H1 (cell line): Measurements from ENCODE around the gene TK2. TPM values are rescaled to one million over a fixed set of nuclear protein-coding genes. Genes with fewer than 3 reads are reported as not detected.

Experiments used
- CTCF ChIA-PET: fragments of 300-600 bp; sonication (Branson Sonifier 250); formaldehyde crosslinking; loops from one replicate; lab custom pipeline; 2021; ENCODE audit not compliant: partially characterized antibody; lab: Charles Lee
- POLR2A ChIA-PET: fragments of 300-600 bp; sonication (Branson Sonifier 250); formaldehyde crosslinking; loops from one replicate; lab custom pipeline; 2021; ENCODE audit warnings: inconsistent platforms; ENCODE audit not compliant: partially characterized antibody; lab: Charles Lee
- DNase-seq, 2 experiments: peaks; one replicate each; pipeline versions ENCODE4 v3.0.0 to v3.0.0-alpha.2; 2010 to 2022; ENCODE audit warnings: low spot score in 2 of 2, low read depth in 1 of 2, mixed read lengths in 1 of 2
- FAIRE-seq: peaks from 2 replicates; lab custom pipeline; 2011; peaks lifted over from hg19 to GRCh38; lab: Jason Lieb, UNC
- H2AFZ ChIP-seq: 2 replicates; pipeline ENCODE4 v1.8.1; 2012; ENCODE audit warnings: low read length, inconsistent platforms
- H2AK5ac ChIP-seq: 2 replicates; pipeline ENCODE4 v1.6.1; 2013; ENCODE audit warnings: low read depth, low read length
- H2BK120ac ChIP-seq: replicated peaks from 2 replicates; pipeline ENCODE3; 2013; ENCODE audit warnings: low read depth, low read length, inconsistent platforms
- H2BK12ac ChIP-seq: 2 replicates; pipeline ENCODE4 v1.6.1; 2013; ENCODE audit warnings: low read depth, low read length
- H2BK15ac ChIP-seq: 2 replicates; pipeline ENCODE4 v1.6.1; 2013; ENCODE audit warnings: low read length
- H2BK20ac ChIP-seq: 2 replicates; pipeline ENCODE4 v1.6.1; 2013; ENCODE audit warnings: low read length
- H2BK5ac ChIP-seq: 2 replicates; pipeline ENCODE4 v1.6.1; 2013; ENCODE audit warnings: low read depth, low read length
- H3K14ac ChIP-seq: 2 replicates; pipeline ENCODE4 v1.6.1; 2013; ENCODE audit warnings: inconsistent platforms; ENCODE audit not compliant: insufficient read length
- H3K18ac ChIP-seq: 2 replicates; pipeline ENCODE4 v1.6.1; 2013; ENCODE audit warnings: low read length; ENCODE audit errors: extremely low read depth
- H3K23ac ChIP-seq: 2 replicates; pipeline ENCODE4 v1.6.1; 2013; ENCODE audit warnings: inconsistent platforms; ENCODE audit not compliant: insufficient read length
- H3K23me2 ChIP-seq: 2 replicates; pipeline ENCODE4 v1.6.1; 2013; ENCODE audit warnings: low read depth, low read length
- H3K27ac ChIP-seq: 2 replicates; pipeline ENCODE4 v1.6.1; 2011; ENCODE audit warnings: low read depth, low read length, inconsistent platforms
- H3K27me3 ChIP-seq, 4 experiments: replicated peaks in 1 of 4; 1 replicate in 1 of 4; 2 replicates in 3 of 4; pipeline versions ENCODE4 v1.6.1 to v1.8.1; 2011 to 2013; ENCODE audit warnings: low read length in 3 of 4, mild to moderate bottlenecking in 3 of 4, inconsistent platforms in 2 of 4, mixed read lengths in 2 of 4, moderate library complexity in 1 of 4; ENCODE audit not compliant: control insufficient read depth in 3 of 4, insufficient read depth in 3 of 4; ENCODE audit errors: extremely low read depth in 1 of 4
- H3K36me3 ChIP-seq, 4 experiments: 2 replicates each; pipeline versions ENCODE4 v1.6.1 to v1.8.1; 2011 to 2013; ENCODE audit warnings: mild to moderate bottlenecking in 4 of 4, low read length in 3 of 4, moderate library complexity in 2 of 4, control low read depth in 1 of 4, inconsistent platforms in 1 of 4; ENCODE audit not compliant: insufficient read depth in 4 of 4, control insufficient read depth in 2 of 4
- H3K4ac ChIP-seq: replicated peaks from 2 replicates; pipeline ENCODE3; 2013; ENCODE audit warnings: low read length, low read depth, mixed read lengths, inconsistent platforms; ENCODE audit not compliant: insufficient read length
- H3K4me1 ChIP-seq, 4 experiments: replicated peaks in 1 of 4; 1 replicate in 1 of 4; 2 replicates in 3 of 4; pipeline versions ENCODE4 v1.6.1 to v1.8.1; 2011 to 2013; ENCODE audit warnings: low read length in 3 of 4, inconsistent platforms in 2 of 4, mixed read lengths in 1 of 4; ENCODE audit not compliant: insufficient read depth in 4 of 4, control insufficient read depth in 3 of 4
- H3K4me2 ChIP-seq, 2 experiments: 2 replicates each; pipeline versions ENCODE4 v1.6.1 to v1.8.1; 2011 to 2013; ENCODE audit warnings: low read depth in 2 of 2, low read length in 2 of 2, control low read depth in 1 of 2, inconsistent platforms in 1 of 2, mild to moderate bottlenecking in 1 of 2; ENCODE audit not compliant: insufficient read depth in 1 of 2
- H3K4me3 ChIP-seq, 4 experiments: fragments of 200-600, 300-600 bp in 1 of 4; sonication (generic), shearing (Covaris generic), sonication (Bioruptor Twin) in 1 of 4; 2 replicates each; pipeline versions ENCODE4 v1.5.1 to v1.8.1; 2011 to 2016; ENCODE audit warnings: low read length in 4 of 4, low read depth in 3 of 4, control low read depth in 2 of 4, inconsistent platforms in 2 of 4, mild to moderate bottlenecking in 2 of 4, mixed read lengths in 1 of 4, moderate library complexity in 1 of 4; ENCODE audit not compliant: insufficient read depth in 2 of 4; ENCODE audit errors: extremely low read depth in 1 of 4
- H3K56ac ChIP-seq: replicated peaks from 2 replicates; pipeline ENCODE3; 2013; ENCODE audit warnings: low read depth, mild to moderate bottlenecking, mixed read lengths, low read length, inconsistent platforms; ENCODE audit not compliant: insufficient read length
- H3K79me1 ChIP-seq: 2 replicates; pipeline ENCODE4 v1.6.1; 2013; ENCODE audit warnings: low read depth, low read length, control low read depth
- H3K79me2 ChIP-seq, 2 experiments: 2 replicates each; pipeline versions ENCODE4 v1.6.1 to v1.8.1; 2012 to 2013; ENCODE audit warnings: low read length in 2 of 2, mild to moderate bottlenecking in 2 of 2, inconsistent platforms in 1 of 2; ENCODE audit not compliant: insufficient read depth in 2 of 2, control insufficient read depth in 1 of 2
- H3K9ac ChIP-seq, 4 experiments: replicated peaks in 1 of 4; 1 replicate in 1 of 4; 2 replicates in 3 of 4; pipeline versions ENCODE4 v1.6.1 to v1.8.1; 2011 to 2013; ENCODE audit warnings: low read depth in 3 of 4, low read length in 3 of 4, control low read depth in 2 of 4, mild to moderate bottlenecking in 2 of 4, moderate library complexity in 2 of 4, inconsistent platforms in 1 of 4; ENCODE audit errors: extremely low read depth in 1 of 4
- H3K9me3 ChIP-seq, 2 experiments: 2 replicates each; pipeline versions ENCODE4 v1.6.1 to v1.8.1; 2012 to 2013; ENCODE audit warnings: mild to moderate bottlenecking in 2 of 2, moderate library complexity in 2 of 2, control low read depth in 1 of 2, inconsistent platforms in 1 of 2, low read depth in 1 of 2, low read length in 1 of 2, mixed read lengths in 1 of 2; ENCODE audit not compliant: insufficient read depth in 2 of 2
- H4K20me1 ChIP-seq, 2 experiments: replicated peaks in 1 of 2; 2 replicates each; pipeline versions ENCODE3 to v1.8.1; 2011 to 2013; ENCODE audit warnings: inconsistent platforms in 2 of 2, low read length in 2 of 2, mild to moderate bottlenecking in 1 of 2; ENCODE audit not compliant: insufficient read depth in 2 of 2, control insufficient read depth in 1 of 2
- H4K5ac ChIP-seq: 2 replicates; pipeline ENCODE4 v1.6.1; 2013; ENCODE audit warnings: low read length, low read depth, mixed read lengths, inconsistent platforms; ENCODE audit not compliant: insufficient read length
- H4K8ac ChIP-seq: 2 replicates; pipeline ENCODE4 v1.8.0; 2013; ENCODE audit warnings: mild to moderate bottlenecking, moderate library complexity, low read length, inconsistent platforms; ENCODE audit not compliant: insufficient read depth; ENCODE audit errors: extremely low read depth
- H4K91ac ChIP-seq: replicated peaks from 2 replicates; pipeline ENCODE3; 2013; ENCODE audit warnings: low read length, mixed read lengths, inconsistent platforms; ENCODE audit not compliant: insufficient read length
- CHD1 ChIP-seq: IDR thresholded peaks from 2 replicates; pipeline ENCODE4 v1.6.1; 2012; ENCODE audit warnings: low read depth, low read length, improper control_type of control experiment
- GABPA ChIP-seq: IDR thresholded peaks from 2 replicates; pipeline ENCODE4 v1.6.1; 2011; ENCODE audit warnings: mild to moderate bottlenecking, low read length, moderate library complexity, borderline replicate concordance; ENCODE audit not compliant: insufficient read depth
- MAFK ChIP-seq: IDR thresholded peaks from 2 replicates; pipeline ENCODE4 v1.6.1; 2012; ENCODE audit warnings: low read depth, mild to moderate bottlenecking, improper control_type of control experiment, low read length
- POLR2A ChIP-seq, 2 experiments: IDR thresholded peaks; 1 replicate in 1 of 2; 2 replicates in 1 of 2; pipeline ENCODE4 v1.6.1; 2011; ENCODE audit warnings: low read depth in 2 of 2, low read length in 2 of 2, mild to moderate bottlenecking in 2 of 2; ENCODE audit errors: control extremely low read depth in 1 of 2
- RXRA ChIP-seq: IDR thresholded peaks from 2 replicates; pipeline ENCODE4 v1.6.1; 2011; ENCODE audit warnings: low read depth, mild to moderate bottlenecking, low read length, moderate library complexity; ENCODE audit not compliant: insufficient read depth
- SIX5 ChIP-seq: IDR thresholded peaks from 2 replicates; pipeline ENCODE4 v1.6.1; 2011; ENCODE audit warnings: mild to moderate bottlenecking, low read depth, low read length
- SP1 ChIP-seq: IDR thresholded peaks from 2 replicates; pipeline ENCODE4 v1.6.1; 2011; ENCODE audit warnings: low read depth, low read length
- SP2 ChIP-seq: IDR thresholded peaks from 2 replicates; pipeline ENCODE4 v1.6.1; 2012; ENCODE audit warnings: mild to moderate bottlenecking, low read length, inconsistent platforms
- TAF1 ChIP-seq: IDR thresholded peaks from 2 replicates; pipeline ENCODE4 v1.6.1; 2011; ENCODE audit warnings: mild to moderate bottlenecking, low read depth, low read length
- YY1 ChIP-seq: IDR thresholded peaks from 2 replicates; pipeline ENCODE4 v1.6.1; 2011; ENCODE audit warnings: low read depth, mild to moderate bottlenecking, low read length
- WGBS, 2 experiments: shearing (Covaris generic) in 1 of 2; methylation state at CpG; one replicate each; pipeline versions ENCODE4 v1.1.6 to v1.1.7; 2013 to 2015; ENCODE audit warnings: low lambda C conversion rate in 2 of 2, mixed read lengths in 2 of 2, inconsistent platforms in 1 of 2, low coverage in 1 of 2, missing lambda C conversion rate in 1 of 2; ENCODE audit not compliant: insufficient replicate concordance in 2 of 2, insufficient coverage in 1 of 2, insufficient read length in 1 of 2; ENCODE audit errors: extremely low coverage in 1 of 2, missing lambda C conversion rate in 1 of 2; 5-methylcytosine and 5-hydroxymethylcytosine counted together
- polyA plus RNA-seq, 7 experiments: library from polyadenylated mRNA; depleted of rRNA in 3 of 7; stranded (reverse) in 5 of 7; unstranded in 2 of 7; fragments of >200 nt in 5 of 7; fragments of 200-250 nt in 2 of 7; gene quantifications; 1 replicate in 5 of 7; 2 replicates in 1 of 7; 4 replicates in 1 of 7; pipeline versions ENCODE4 v1.2.1 to v1.2.3, GENCODE V29; 2011 to 2013; ENCODE audit warnings: missing spikeins in 2 of 7, mixed read lengths in 2 of 7
- total RNA-seq: library from RNA; stranded (reverse); fragmentation: NEBNext Ultra II Directional; extraction: Animal tissue kit (Norgen Biotek cat#: 25700); gene quantifications from 2 replicates; pipeline ENCODE4 v1.2.1, GENCODE V29; 2021
- TF ChIP-seq, protein P1 (sequence below): IDR thresholded peaks from 2 replicates; pipeline ENCODE4 v1.6.1; 2011; ENCODE audit warnings: low read length, improper control_type of control experiment
- TF ChIP-seq, protein P2 (sequence below): IDR thresholded peaks from 2 replicates; pipeline ENCODE4 v1.6.1; 2012; ENCODE audit warnings: inconsistent platforms
- TF ChIP-seq, protein P3 (sequence below): IDR thresholded peaks from 2 replicates; pipeline ENCODE4 v1.6.1; 2011; ENCODE audit warnings: low read depth, mild to moderate bottlenecking, low read length; ENCODE audit not compliant: insufficient read depth

TK2 gene
- total and polyA plus RNA-seq, 2 of the 8 experiments (the other 6 are each of a cell fraction or from before 2014, with no cell fraction given) = 2.7 to 3.6 TPM

DNA sequence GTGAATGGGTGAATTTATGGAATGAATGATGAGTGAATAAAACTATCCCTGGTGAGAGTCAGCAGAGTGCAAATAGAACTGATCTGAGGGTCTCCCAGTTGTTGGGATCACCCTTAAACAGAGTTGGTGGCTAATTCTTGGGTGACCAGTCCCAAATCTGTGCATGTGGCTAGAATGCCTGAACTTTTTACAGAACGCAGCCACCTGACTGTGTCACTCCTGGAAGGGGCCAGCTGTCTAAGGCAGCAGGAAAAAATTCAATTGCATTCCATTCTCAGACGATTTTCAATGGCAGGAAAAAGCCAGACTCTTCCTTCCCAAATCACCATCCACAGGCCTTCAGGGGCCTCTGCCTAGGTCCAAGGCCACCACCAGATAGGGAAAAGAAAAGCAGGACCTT lies 79.4 kb downstream of the TK2 start:
- Histone ChIP-seq H3K23me2 (peaks cover 3% of the 10 kb centered on the region; the same call in 1 of the 2 replicates), H3K79me2 (no peaks in the 10 kb centered on the region), H3K4ac (no peak overlapping the region), H2BK5ac (no peak overlapping the region), H3K9me3 (no peaks in the 10 kb centered on the region), H3K4me1 (peaks cover 0 to 2% (median 0%) of the 10 kb centered on the region in 4 experiments; a peak in 1 of 7 replicates), H3K27me3 (no peaks in the 10 kb centered on the region; a peak in 2 of 7 replicates), H3K27ac (no peak overlapping the region), H3K9ac (no peak overlapping the region), H2BK15ac (no peak overlapping the region), H4K20me1 (no peaks in the 10 kb centered on the region), H3K4me3 (no peak overlapping the region), H4K8ac (no peak overlapping the region), H2BK120ac (no peak overlapping the region), H3K23ac (no peak overlapping the region), H3K79me1 (no peaks in the 10 kb centered on the region), H2BK20ac (no peak overlapping the region), H2AFZ (no peak overlapping the region), H3K14ac (no peak overlapping the region), H4K91ac (no peak overlapping the region), H3K36me3 (no peaks in the 10 kb centered on the region), H2BK12ac (no peak overlapping the region), H3K4me2 (no peak overlapping the region), H4K5ac (no peak overlapping the region), H3K18ac (no peak overlapping the region; the same call in 1 of the 2 replicates), H2AK5ac (no peak overlapping the region), H3K56ac (no peak overlapping the region)
- no peak for DNase-seq
- FAIRE-seq = no peak
- POLR2A ChIA-PET = no interaction called here
- CTCF ChIA-PET = interaction anchor here (1.5 to 15.3 kb wide), 5 partner anchors 8 to 64 kb away, joined by 4 to 226 read pairs (median 8); no protein-coding TSS in a partner anchor
- WGBS, 2 experiments = 76% methylated on average over 2 of the region's 2 CpGs; no CpG with 5 or more reads in 1 of the 2 experiments
- TF ChIP-seq SP2 = no peak
- no peak for TF ChIP-seq POLR2A (IDR thresholded peaks at IDR 0.05; ENCODE audit: control extremely low read depth in 1 of 2, low read depth in 2 of 2, low read length in 2 of 2)
- TF ChIP-seq TAF1 = no peak
- TF ChIP-seq GABPA = no peak
- TF ChIP-seq, protein P1, sequence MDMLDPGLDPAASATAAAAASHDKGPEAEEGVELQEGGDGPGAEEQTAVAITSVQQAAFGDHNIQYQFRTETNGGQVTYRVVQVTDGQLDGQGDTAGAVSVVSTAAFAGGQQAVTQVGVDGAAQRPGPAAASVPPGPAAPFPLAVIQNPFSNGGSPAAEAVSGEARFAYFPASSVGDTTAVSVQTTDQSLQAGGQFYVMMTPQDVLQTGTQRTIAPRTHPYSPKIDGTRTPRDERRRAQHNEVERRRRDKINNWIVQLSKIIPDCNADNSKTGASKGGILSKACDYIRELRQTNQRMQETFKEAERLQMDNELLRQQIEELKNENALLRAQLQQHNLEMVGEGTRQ = no peak
- no peak for TF ChIP-seq SIX5
- TF ChIP-seq YY1 = no peak
- no peak for TF ChIP-seq SP1
- no peak for TF ChIP-seq CHD1
- TF ChIP-seq, protein P2, sequence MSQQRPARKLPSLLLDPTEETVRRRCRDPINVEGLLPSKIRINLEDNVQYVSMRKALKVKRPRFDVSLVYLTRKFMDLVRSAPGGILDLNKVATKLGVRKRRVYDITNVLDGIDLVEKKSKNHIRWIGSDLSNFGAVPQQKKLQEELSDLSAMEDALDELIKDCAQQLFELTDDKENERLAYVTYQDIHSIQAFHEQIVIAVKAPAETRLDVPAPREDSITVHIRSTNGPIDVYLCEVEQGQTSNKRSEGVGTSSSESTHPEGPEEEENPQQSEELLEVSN = no peak
- no peak for TF ChIP-seq RXRA
- TF ChIP-seq MAFK = no peak
- TF ChIP-seq, protein P3, sequence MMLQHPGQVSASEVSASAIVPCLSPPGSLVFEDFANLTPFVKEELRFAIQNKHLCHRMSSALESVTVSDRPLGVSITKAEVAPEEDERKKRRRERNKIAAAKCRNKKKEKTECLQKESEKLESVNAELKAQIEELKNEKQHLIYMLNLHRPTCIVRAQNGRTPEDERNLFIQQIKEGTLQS = no peak
